K562 (cell line): Measurements from ENCODE around the gene FKBP15. TPM values are rescaled to one million over a fixed set of nuclear protein-coding genes. Genes with fewer than 3 reads are reported as not detected.
A peak's percentile ranks its signal among the peaks of the same experiment; 100 is the strongest.

Experiments used
- ADNP ChIP-seq: fragments of 200-800 bp; sonication (Bioruptor generic); IDR thresholded peaks from 2 replicates; pipeline ENCODE4 v1.6.1; 2016; ENCODE audit warnings: missing genetic modification characterization, missing compliant biosample characterization
- ARID1B ChIP-seq: fragments of 450-650 bp; IDR thresholded peaks from 2 replicates; pipeline ENCODE4 v1.6.1; 2016; ENCODE audit warnings: antibody characterized with exemption, mild to moderate bottlenecking, inconsistent platforms
- ATF1 ChIP-seq, 2 experiments: fragments of 450-650 bp in 1 of 2; IDR thresholded peaks; 2 replicates each; pipeline ENCODE4 v1.6.1; 2016; ENCODE audit warnings: missing compliant biosample characterization in 1 of 2, missing genetic modification characterization in 1 of 2
- CHD4 ChIP-seq: fragments of 200-600 bp; sonication (generic); IDR thresholded peaks from 3 replicates; pipeline ENCODE4 v1.6.1; 2012; ENCODE audit warnings: low read depth, mild to moderate bottlenecking, mixed read lengths, low read length, inconsistent platforms; ENCODE audit not compliant: insufficient read depth, insufficient replicate concordance, poor library complexity, severe bottlenecking
- CREB1 ChIP-seq, 2 experiments: sonication (generic) in 1 of 2; formaldehyde crosslinking in 1 of 2; IDR thresholded peaks; 2 replicates each; pipeline versions ENCODE4 v1.6.1 to v1.8.0; 2012 to 2022; ENCODE audit warnings: inconsistent platforms in 1 of 2, mild to moderate bottlenecking in 1 of 2, missing genetic modification reagents in 1 of 2, moderate library complexity in 1 of 2
- ETV1 ChIP-seq: fragments of 450-650 bp; conservative IDR thresholded peaks from 2 replicates; pipeline ENCODE4 v1.6.1; 2016; ENCODE audit warnings: missing genetic modification characterization, control low read depth, low read depth, missing compliant biosample characterization
- GABPA ChIP-seq: fragments of 200-800 bp; sonication (Bioruptor generic); conservative IDR thresholded peaks from 2 replicates; pipeline ENCODE4 v1.6.1; 2016; ENCODE audit warnings: low read depth, missing genetic modification characterization, missing compliant biosample characterization
- GATA2 ChIP-seq: sonication (generic); formaldehyde crosslinking; IDR thresholded peaks from 2 replicates; pipeline ENCODE4 v1.4.0; 2020; ENCODE audit warnings: mild to moderate bottlenecking, missing genetic modification reagents
- L3MBTL2 ChIP-seq: fragments of 450-650 bp; IDR thresholded peaks from 2 replicates; pipeline ENCODE4 v1.6.1; 2016; ENCODE audit warnings: mild to moderate bottlenecking, moderate library complexity
- MAFF ChIP-seq: IDR thresholded peaks from 2 replicates; pipeline ENCODE4 v1.6.1; 2012; ENCODE audit warnings: low read length, improper control_type of control experiment
- MEIS2 ChIP-seq: fragments of 450-650 bp; IDR thresholded peaks from 2 replicates; pipeline ENCODE4 v1.6.1; 2014; ENCODE audit warnings: mild to moderate bottlenecking; ENCODE audit not compliant: partially characterized antibody
- MYC ChIP-seq, 2 experiments: fragments of 250-450 bp in 1 of 2; sonication (Bioruptor Pico) in 1 of 2; IDR thresholded peaks; 2 replicates each; pipeline versions ENCODE4 v1.5.1 to v1.6.1; 2012 to 2021; ENCODE audit warnings: low read depth in 2 of 2, borderline replicate concordance in 1 of 2, improper control_type of control experiment in 1 of 2, low read length in 1 of 2, mild to moderate bottlenecking in 1 of 2, moderate library complexity in 1 of 2
- NCOA4 ChIP-seq: fragments of 450-650 bp; IDR thresholded peaks from 2 replicates; pipeline ENCODE4 v1.6.1; 2018; ENCODE audit warnings: mild to moderate bottlenecking; ENCODE audit not compliant: partially characterized antibody
- POLR3A ChIP-seq: IDR thresholded peaks from 2 replicates; pipeline ENCODE4 v1.6.1; 2011; ENCODE audit warnings: borderline replicate concordance, mild to moderate bottlenecking, moderate library complexity; ENCODE audit not compliant: insufficient read length, insufficient read depth; ENCODE audit errors: extremely low read depth
- RAD51 ChIP-seq: fragments of 450-650 bp; IDR thresholded peaks from 2 replicates; pipeline ENCODE4 v1.7.1; 2016; ENCODE audit warnings: low read depth, mild to moderate bottlenecking, borderline replicate concordance
- TAF7 ChIP-seq: fragments of 450-650 bp; IDR thresholded peaks from 2 replicates; pipeline ENCODE4 v1.6.1; 2016; ENCODE audit warnings: missing genetic modification characterization, missing compliant biosample characterization
- TRIM24 ChIP-seq, 2 experiments: fragments of 450-650 bp; IDR thresholded peaks; 2 replicates each; pipeline ENCODE4 v1.6.1; 2016
- ZNF133 ChIP-seq: fragments of 250-450 bp; sonication (Bioruptor Pico); IDR thresholded peaks from 2 replicates; pipeline ENCODE4 v1.4.0; 2020; ENCODE audit warnings: mild to moderate bottlenecking
- ZNF644 ChIP-seq: fragments of 200-800 bp; sonication (Bioruptor generic); IDR thresholded peaks from 2 replicates; pipeline ENCODE4 v1.6.1; 2016; ENCODE audit warnings: low read depth, missing genetic modification characterization, missing compliant biosample characterization
- ZNF766 ChIP-seq: fragments of 200-800 bp; sonication (Bioruptor generic); conservative IDR thresholded peaks from 2 replicates; pipeline ENCODE4 v1.6.1; 2016; ENCODE audit warnings: missing genetic modification characterization, missing compliant biosample characterization
- ZZZ3 ChIP-seq: fragments of 450-650 bp; IDR thresholded peaks from 2 replicates; pipeline ENCODE4 v1.6.1; 2016; ENCODE audit warnings: antibody characterized with exemption, mild to moderate bottlenecking, moderate library complexity
- polyA plus RNA-seq, 8 experiments: library from polyadenylated mRNA; depleted of rRNA in 4 of 8; stranded (reverse) in 5 of 8; unstranded in 3 of 8; fragments of >200 nt; fragmentation: Nextera tagmentation in 2 of 8; fragmentation: Illumina TruSeq in 1 of 8; extraction: Ambion mirVana in 2 of 8; extraction: Trizol in 1 of 8; gene quantifications; 2 replicates each; pipeline versions ENCODE4 v1.2.1 to v1.2.3, GENCODE V29; 2011 to 2014; ENCODE audit warnings: inconsistent platforms in 1 of 8, missing spikeins in 1 of 8
- total RNA-seq, 7 experiments: library from RNA; depleted of rRNA in 6 of 7; stranded (reverse); fragments of >200 nt in 6 of 7; fragmentation: Illumina TruSeq in 2 of 7; extraction: Trizol in 2 of 7; gene quantifications; 2 replicates each; pipeline versions ENCODE4 v1.2.1 to v1.2.3, GENCODE V29; 2011 to 2021; ENCODE audit warnings: low replicate concordance in 1 of 7
- TF ChIP-seq, protein P1 (sequence below), 2 experiments: fragments of 450-650 bp in 1 of 2; sonication (generic) in 1 of 2; formaldehyde crosslinking in 1 of 2; IDR thresholded peaks in 1 of 2; conservative IDR thresholded peaks in 1 of 2; 2 replicates each; pipeline versions ENCODE4 v1.6.1 to v1.8.1; 2016 to 2023; ENCODE audit warnings: mild to moderate bottlenecking in 2 of 2, moderate library complexity in 2 of 2, inconsistent platforms in 1 of 2, missing genetic modification reagents in 1 of 2
- TF ChIP-seq, protein P2 (sequence below), 2 experiments: fragments of 450-650 bp in 1 of 2; sonication (generic) in 1 of 2; formaldehyde crosslinking; conservative IDR thresholded peaks; 2 replicates each; pipeline versions ENCODE4 v1.4.0 to v1.8.1; 2020 to 2022; ENCODE audit warnings: mild to moderate bottlenecking in 1 of 2, missing genetic modification reagents in 1 of 2
- TF ChIP-seq, protein P3 (sequence below): sonication (generic); formaldehyde crosslinking; IDR thresholded peaks from 2 replicates; pipeline ENCODE4 v1.9.0; 2022; ENCODE audit warnings: mild to moderate bottlenecking, missing genetic modification reagents
- TF ChIP-seq, protein P4 (sequence below): fragments of 450-650 bp; IDR thresholded peaks from 2 replicates; pipeline ENCODE4 v1.6.1; 2016

FKBP15 gene
- total and polyA plus RNA-seq, 9 of the 15 experiments (the other 6 are each of a cell fraction or from before 2014, with no cell fraction given), result 8.7 to 38.0 (median 18.9) TPM

DNA sequence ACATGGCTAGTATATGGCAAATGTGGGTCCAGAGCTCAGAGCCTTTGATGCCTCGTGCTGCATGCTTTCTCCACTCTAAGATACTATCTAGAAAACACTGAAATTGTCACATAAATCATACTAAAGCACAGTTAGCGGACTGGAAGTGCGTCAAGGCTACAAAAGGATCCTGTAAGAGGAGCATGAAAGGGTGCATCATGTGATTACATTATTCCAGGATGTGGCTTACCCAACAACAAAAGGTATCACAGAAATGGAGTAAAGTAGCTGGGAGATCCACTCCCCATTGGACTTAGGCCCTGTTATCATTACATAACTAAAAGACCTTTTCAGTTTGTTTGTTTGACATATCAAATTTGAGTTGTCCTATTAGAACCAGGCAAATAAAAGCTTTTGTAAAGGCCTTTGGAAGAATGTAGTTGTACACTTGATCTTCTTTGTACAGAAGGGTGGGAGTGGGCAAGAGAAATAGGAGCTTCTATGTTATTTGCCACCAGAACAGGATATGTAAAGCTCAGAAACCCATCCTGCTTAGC is 7.1 kb upstream of the FKBP15 start (continued):
- no peak for TF ChIP-seq TAF7 (tag)
- peak; percentile 96 for TF ChIP-seq MEIS2
- peak; percentile 44; the same call in 1 of the 2 replicates for TF ChIP-seq MYC (IDR thresholded peaks at IDR 0.05; ENCODE audit: low read depth, low read length)
- no peak for TF ChIP-seq MYC (CRISPR knock-in tag; IDR thresholded peaks at IDR 0.05; ENCODE audit: borderline replicate concordance, low read depth)
- 0 out of 2 replicates have a peak, but pooled peaks have one; percentile 43 for TF ChIP-seq ADNP (tag)
- TF ChIP-seq, protein P1, sequence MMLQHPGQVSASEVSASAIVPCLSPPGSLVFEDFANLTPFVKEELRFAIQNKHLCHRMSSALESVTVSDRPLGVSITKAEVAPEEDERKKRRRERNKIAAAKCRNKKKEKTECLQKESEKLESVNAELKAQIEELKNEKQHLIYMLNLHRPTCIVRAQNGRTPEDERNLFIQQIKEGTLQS (IDR thresholded peaks at IDR 0.05), result no peak
- TF ChIP-seq, protein P1 (CRISPR knock-in tag; conservative IDR thresholded peaks at IDR 0.05), result no peak
- TF ChIP-seq, protein P2, sequence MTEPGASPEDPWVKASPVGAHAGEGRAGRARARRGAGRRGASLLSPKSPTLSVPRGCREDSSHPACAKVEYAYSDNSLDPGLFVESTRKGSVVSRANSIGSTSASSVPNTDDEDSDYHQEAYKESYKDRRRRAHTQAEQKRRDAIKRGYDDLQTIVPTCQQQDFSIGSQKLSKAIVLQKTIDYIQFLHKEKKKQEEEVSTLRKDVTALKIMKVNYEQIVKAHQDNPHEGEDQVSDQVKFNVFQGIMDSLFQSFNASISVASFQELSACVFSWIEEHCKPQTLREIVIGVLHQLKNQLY (CRISPR knock-in tag; conservative IDR thresholded peaks at IDR 0.05), result no peak
- 0 out of 2 replicates have a peak, but pooled peaks have one; percentile 16 for TF ChIP-seq RAD51
- no peak for TF ChIP-seq CHD4
- TF ChIP-seq ARID1B, result no peak
- no peak for TF ChIP-seq TRIM24 (IDR thresholded peaks at IDR 0.05)
- TF ChIP-seq MAFF, result no peak
- TF ChIP-seq POLR3A, result no peak
- TF ChIP-seq NCOA4, result no peak
- no peak for TF ChIP-seq ATF1 (CRISPR knock-in tag; IDR thresholded peaks at IDR 0.05)
- TF ChIP-seq ATF1 (tag; IDR thresholded peaks at IDR 0.05), result peak; percentile 34; the same call in 1 of the 2 replicates
- no peak for TF ChIP-seq ZZZ3
- peak; percentile 84 for TF ChIP-seq L3MBTL2
- TF ChIP-seq CREB1 (IDR thresholded peaks at IDR 0.05), result no peak
- peak; percentile 28; the same call in 1 of the 2 replicates for TF ChIP-seq CREB1 (CRISPR knock-in tag; IDR thresholded peaks at IDR 0.05)
- TF ChIP-seq ZNF644 (tag), result peak; percentile 79; the same call in 1 of the 2 replicates
- 0 out of 2 replicates have a peak, but pooled peaks have one; percentile 52 for TF ChIP-seq ZNF766 (CRISPR knock-in tag)
- peak; percentile 46; the same call in 1 of the 2 replicates for TF ChIP-seq GATA2
- TF ChIP-seq, protein P3, sequence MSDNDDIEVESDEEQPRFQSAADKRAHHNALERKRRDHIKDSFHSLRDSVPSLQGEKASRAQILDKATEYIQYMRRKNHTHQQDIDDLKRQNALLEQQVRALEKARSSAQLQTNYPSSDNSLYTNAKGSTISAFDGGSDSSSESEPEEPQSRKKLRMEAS (CRISPR knock-in tag), result no peak; the same call in 1 of the 2 replicates
- TF ChIP-seq, protein P4, sequence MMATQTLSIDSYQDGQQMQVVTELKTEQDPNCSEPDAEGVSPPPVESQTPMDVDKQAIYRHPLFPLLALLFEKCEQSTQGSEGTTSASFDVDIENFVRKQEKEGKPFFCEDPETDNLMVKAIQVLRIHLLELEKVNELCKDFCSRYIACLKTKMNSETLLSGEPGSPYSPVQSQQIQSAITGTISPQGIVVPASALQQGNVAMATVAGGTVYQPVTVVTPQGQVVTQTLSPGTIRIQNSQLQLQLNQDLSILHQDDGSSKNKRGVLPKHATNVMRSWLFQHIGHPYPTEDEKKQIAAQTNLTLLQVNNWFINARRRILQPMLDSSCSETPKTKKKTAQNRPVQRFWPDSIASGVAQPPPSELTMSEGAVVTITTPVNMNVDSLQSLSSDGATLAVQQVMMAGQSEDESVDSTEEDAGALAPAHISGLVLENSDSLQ, result peak; percentile 82
- peak; percentile 73 for TF ChIP-seq GABPA
- TF ChIP-seq ETV1 (tag), result peak; percentile 44; the same call in 1 of the 2 replicates
- TF ChIP-seq ZNF133 (CRISPR knock-in tag), result no peak
